ENCODE results near the gene SUCLG1.
A peak's percentile ranks its signal among the peaks of the same experiment; 100 is the strongest.

SUCLG1 gene

GRCh38 chr2:84460670-84461069 is 1.6 kb upstream of the SUCLG1 start:
- no peak for DNase-seq

- DNase-seq = peak in 1 of 2 donors; percentile 9
Observed at GRCh38 chr2:84459944-84460429, 907 bp upstream of the SUCLG1 start.

GRCh38 chr2:84458551-84459017 is 496 bp downstream of the SUCLG1 start:
- no peak for DNase-seq

DNA sequence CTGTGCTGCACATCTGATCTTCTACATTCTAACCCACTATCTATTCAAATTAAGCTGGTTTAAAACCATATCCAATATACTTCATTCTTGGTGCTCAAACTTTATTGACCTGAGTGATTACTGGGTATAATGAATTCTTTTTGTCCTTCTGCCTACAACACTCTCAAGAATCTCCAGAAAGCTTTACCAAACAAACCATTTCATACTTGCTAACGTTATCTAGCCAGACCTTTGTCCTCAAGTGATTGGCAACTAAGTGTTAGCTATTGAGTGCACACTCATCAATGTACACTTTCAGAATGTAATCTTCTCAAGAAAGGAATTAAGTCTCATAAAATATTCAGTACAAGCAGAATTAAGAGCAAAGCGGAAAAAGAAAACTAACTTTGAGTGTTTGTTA is 1.4 kb downstream of the SUCLG1 start:
- no peak for DNase-seq

DNA sequence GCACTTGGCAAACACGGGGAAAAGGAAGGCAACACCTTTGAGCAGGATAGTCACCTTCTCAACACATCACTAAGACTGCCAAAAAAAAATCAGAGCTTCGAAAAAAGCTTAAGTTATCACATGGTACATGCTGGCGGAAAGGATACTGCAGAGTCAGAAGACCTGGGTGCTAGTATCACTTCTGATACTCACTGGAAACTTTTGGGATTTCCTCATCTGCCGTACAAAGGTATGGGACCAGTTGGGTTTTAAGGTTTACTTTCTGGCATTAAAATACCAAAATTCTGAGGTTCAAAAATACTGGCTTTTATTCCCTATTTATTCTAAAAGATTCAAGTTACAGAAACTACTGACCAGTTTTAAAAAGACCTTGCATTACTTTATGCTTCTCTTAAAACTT is 2.9 kb downstream of the SUCLG1 start:
- no peak for DNase-seq

- no peak for DNase-seq
Observed at GRCh38 chr2:84454581-84454980, 4.5 kb downstream of the SUCLG1 start.

DNA sequence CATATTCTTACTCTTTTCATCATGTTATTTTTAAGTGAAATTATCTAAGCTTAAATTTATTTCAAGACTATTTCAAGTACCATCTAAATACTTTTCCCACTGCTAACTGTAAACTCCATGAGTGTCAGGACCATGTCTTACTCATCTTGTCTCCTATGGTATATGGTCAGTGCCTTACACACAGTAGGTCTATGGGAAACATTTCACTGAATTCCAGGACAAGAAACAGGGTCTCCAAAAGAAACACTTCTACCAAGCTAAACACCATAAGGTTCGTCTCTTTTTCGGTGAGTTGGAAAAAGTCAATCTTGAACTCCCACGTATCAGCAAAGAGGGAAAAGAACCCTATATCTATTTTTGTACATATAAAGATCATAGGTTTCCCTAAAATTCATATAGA is 6.5 kb downstream of the SUCLG1 start:
- no peak for DNase-seq

- DNase-seq = no peak
Observed at GRCh38 chr2:84451579-84451978, 7.5 kb downstream of the SUCLG1 start.

DNA sequence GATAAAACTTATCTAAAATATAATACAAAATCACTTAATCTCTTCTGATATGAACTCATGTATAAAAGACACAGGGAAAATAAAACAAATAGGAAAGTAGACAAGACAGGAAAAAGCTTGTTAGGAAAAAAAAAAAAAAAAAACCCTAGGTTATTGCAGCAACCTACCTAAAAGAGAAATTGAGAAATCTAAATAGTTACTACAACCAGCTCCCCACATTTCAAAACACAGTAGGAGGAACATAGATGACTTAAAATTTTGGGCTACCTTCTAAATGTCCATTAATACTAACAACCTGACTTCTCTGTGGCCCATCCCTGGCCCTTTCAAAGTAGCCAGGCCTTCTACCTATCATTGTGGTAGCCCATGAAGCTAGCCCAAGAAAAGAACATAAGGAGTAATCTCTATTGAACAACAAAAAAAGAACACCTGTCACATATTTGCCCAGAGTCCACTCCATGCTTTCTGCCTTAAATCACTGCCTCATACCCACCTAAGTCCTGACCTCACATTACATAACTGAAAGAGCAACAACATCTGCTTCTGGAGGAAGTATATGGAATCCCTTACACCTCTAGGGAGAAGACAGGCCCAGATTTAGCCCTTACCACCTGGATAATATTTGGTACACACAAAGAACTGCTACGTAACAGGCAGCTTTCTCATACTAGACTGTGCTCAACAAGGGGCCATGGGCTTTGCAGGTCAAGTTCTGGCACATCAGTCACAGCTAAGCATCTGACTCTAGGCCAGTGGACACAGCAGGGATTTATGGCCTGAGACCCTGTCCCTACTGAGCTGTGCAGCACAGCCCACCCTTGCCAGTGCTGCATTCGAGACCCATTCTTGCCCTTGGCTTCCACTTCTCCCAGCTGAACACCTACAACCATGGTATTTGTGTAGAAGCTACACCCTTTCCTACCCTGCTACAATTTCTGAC is 8.5 kb downstream of the SUCLG1 start:
- DNase-seq = peak in 1 of 2 donors; percentile 28

- no peak for DNase-seq
Observed at GRCh38 chr2:84449711-84450110, 9.4 kb downstream of the SUCLG1 start.

DNA sequence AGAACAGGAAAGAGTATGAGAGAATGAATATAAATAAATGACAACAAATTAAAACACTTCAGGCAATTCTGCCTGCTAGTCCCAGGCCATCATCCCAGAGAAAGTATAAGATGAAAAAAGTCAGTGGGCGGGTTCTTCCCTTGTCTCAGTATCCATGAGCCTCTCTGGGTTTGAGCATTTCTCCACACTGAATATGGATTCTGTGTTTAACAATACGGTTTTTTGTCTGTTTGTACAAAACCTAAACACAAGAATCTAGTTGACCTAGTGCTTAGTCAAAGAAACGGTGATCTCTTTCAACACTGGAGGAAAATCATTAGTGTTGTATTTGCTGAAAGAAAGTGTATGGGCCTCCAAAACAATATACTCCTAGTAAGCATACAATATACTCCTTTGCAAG is 10.0 kb downstream of the SUCLG1 start:
- no peak for DNase-seq

DNA sequence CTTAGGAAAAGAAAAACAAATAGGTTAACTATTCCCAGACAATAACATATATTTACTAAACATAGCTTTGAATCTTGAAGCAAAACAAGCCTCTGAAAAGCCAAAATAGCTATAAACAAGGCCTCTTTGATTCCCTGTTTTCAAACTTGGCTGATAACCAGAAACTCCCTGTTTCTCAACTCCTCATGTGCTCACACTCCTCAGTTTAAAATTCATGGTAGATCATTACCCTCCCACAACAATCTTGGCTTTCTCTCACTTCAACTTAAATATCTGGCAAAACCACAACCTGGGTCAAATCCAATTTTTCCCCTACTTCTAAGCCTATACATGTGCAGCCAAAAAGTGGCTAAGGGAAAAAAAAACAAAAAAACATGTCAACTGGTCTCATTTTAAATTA is 15.6 kb downstream of the SUCLG1 start:
- no peak for DNase-seq

DNA sequence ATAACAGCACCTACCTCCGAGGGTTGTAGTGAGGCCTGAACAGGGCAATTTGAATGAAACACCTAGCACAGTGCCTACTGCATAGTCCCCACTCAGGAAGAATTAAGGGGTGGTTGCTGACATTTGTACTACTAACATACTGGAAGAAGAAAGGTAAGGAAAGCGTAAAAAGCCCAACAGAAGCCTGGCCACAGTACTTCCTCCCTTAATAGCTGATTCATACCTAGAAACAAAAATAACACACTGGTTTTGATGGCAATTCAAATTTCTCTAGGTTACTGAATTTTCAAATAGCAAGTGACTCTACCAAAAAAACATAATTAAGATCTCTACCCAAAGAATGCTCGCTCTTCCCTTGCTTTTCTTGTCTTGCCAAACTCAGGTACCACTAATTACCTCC is 16.2 kb downstream of the SUCLG1 start:
- no peak for DNase-seq

DNA sequence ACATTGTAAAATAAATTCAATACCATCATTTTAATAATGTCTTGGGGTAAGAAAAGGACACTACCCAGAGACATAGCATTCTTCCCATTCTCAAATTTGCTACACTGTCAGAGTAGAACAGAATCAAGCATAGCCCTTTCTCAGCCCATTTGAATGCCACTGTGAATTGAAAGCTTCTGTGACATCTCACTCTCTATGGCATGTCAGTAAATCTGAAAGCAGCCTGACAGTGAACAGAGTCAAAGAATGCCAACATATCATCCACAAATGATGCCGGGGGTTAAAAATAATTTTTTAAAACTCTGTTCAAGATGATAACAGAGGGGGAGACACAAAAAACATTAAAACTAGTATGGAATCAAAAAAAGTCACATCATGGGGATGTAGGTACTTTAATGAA is 17.6 kb downstream of the SUCLG1 start:
- no peak for DNase-seq

DNA sequence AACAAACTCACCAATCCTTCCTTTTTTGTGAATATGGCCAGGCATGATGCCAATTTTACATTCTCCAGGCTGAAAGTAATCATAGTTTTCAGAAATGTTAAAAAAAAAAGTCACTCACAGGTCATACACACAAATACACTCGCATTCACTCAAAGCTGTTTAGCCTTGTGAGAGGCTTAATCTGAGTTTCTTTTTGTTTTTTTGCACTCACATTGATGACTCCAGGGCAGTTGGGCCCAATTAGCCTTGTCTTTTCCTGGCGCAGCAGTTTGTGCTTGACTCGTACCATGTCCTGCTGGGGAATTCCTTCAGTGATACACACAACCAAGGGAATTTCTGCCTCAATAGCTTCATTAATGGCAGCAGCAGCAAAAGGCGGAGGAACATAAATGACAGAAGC is 18.0 kb downstream of the SUCLG1 start:
- no peak for DNase-seq

GRCh38 chr2:84435345-84436025 is 23.6 kb downstream of the SUCLG1 start:
- no peak for DNase-seq

DNA sequence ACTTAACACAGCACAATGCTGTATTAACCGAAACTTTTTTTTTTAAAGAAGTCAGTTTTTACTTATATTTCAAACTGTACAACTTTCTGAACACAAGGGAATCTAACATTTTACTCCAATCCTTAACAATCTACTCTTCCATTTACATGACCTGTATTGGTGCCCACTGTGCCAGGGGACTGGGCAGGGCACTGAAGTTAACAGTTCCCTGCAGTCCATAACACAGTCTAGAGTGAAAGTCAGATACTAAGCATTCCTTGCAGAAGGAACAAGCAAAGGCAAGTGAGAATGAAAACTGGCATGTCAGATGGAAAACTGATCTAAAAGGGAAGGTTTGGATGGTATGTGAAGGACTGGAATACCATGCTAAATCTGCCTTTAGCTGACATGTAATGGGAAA is 29.8 kb downstream of the SUCLG1 start:
- DNase-seq = no peak

- no peak for DNase-seq
Observed at GRCh38 chr2:84427235-84428138, 31.6 kb downstream of the SUCLG1 start.

DNA sequence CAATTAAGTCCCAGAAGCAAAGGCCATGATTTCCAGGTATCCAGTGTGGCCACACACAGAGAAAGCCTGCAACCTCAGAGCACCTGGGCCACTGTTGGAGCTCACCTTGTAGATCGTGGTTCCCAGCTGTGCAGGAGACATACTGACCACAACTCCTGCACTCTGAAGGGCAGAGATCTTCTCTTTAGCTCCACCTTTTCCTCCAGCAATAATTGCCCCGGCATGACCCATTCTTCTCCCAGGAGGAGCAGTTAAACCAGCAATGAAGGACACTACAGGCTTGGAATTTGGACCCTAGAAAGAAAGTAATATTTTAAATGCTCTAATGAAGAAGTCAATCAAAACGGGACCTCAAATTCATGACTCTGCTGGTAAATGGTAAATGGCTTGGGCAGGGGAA is 33.8 kb downstream of the SUCLG1 start:
- DNase-seq = no peak

DNA sequence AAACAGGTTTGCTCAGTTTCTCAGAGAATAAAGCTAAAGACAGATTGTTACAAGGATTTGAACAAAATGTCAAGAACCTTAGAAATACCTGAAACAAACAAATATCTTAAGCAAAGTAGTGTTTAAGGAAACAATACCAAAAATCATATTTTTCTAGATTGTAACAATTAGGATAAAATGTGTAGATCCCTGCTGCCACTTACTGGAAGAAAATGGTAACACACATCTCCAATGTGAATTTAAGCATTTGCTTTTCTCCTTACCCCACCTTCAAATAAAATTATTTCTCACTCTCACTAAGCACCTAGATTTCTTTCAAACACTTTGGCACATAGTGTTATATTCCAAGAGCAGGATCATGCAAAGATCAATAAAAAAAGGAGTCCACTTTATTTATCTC is 34.9 kb downstream of the SUCLG1 start:
- DNase-seq = no peak

- DNase-seq = no peak
Observed at GRCh38 chr2:84421791-84422190, 37.3 kb downstream of the SUCLG1 start.

- DNase-seq = no peak
Observed at GRCh38 chr2:84421197-84421596, 37.9 kb downstream of the SUCLG1 start.
